GM19467 (cell line): Measurements from ENCODE around the gene ABHD4.

ENCODE experiments used
- ATAC-seq: cut with Tn5 transposase; IDR thresholded peaks from one replicate; pipeline ENCODE4 v1.9.1; 2021; ENCODE audit warnings: mild to moderate bottlenecking, moderate library complexity; ENCODE audit not compliant: unreplicated experiment

Gene ABHD4

DNA sequence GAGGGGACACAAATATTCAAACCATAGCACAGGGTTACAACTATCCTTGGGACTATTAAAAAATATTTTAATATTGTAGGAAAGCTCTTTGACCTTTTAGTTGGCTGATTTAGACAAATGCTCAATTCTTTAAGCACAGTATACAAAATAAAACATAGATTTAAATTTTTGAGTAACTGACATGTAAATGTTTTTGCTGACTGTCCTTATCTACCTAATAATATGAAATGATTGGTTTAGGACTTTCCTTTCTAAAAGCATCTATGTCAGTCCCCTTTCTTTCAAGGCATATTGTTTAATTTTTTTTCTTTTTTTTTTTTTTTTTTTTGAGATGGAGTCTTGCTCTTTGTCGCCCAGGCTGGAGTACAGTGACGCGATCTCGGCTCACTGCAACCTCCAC lies 62.6 kb downstream of the ABHD4 start:
- no peak for ATAC-seq
